Myocyte (in vitro differentiated cells): ENCODE results near the gene BMI1. TPM values are rescaled to one million over a fixed set of nuclear protein-coding genes. Genes with fewer than 3 reads are reported as not detected.

Source experiments
- DNase-seq: peaks from one replicate; pipeline ENCODE4 v3.0.0-alpha.2; 2012; ENCODE audit warnings: low read depth
- total RNA-seq: library from RNA; depleted of rRNA; stranded (reverse); fragments of >200 nt; gene quantifications from 2 replicates; pipeline ENCODE4 v1.2.3, GENCODE V29; 2014

The BMI1 gene
- total RNA-seq, 1 donor from 2014 or later, result 63.3 TPM

GRCh38 chr10:22366435-22366703, 45.5 kb downstream of the BMI1 start:
- no peak for DNase-seq

- DNase-seq, result no peak
These were observed 45.9 kb downstream of the BMI1 start for GRCh38 chr10:22366771-22367170.

DNA sequence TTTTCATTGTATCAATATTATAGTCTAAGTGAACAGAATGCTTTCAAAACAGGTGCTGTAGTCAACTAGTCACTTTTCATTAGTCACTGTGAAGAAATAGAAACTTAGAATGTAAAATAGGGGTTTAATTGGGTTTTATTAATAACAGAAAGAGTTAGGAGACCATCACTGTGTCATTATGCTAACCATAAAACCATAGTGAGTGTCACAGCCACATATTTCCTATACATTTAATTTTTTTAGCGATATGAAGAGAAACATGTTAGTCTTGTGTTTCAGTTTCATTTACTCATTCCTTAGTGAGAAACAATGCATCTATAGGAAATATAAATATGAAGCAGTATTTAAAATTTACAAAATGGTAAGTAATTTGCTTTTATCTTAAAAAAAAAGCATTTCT, 46.6 kb downstream of the BMI1 start:
- DNase-seq, result no peak

- no peak for DNase-seq
These were observed 47.5 kb downstream of the BMI1 start for GRCh38 chr10:22368402-22368801.

- no peak for DNase-seq
These were observed 48.1 kb downstream of the BMI1 start for GRCh38 chr10:22368981-22369380.

- no peak for DNase-seq
These were observed 48.7 kb downstream of the BMI1 start for GRCh38 chr10:22369434-22370072.

DNA sequence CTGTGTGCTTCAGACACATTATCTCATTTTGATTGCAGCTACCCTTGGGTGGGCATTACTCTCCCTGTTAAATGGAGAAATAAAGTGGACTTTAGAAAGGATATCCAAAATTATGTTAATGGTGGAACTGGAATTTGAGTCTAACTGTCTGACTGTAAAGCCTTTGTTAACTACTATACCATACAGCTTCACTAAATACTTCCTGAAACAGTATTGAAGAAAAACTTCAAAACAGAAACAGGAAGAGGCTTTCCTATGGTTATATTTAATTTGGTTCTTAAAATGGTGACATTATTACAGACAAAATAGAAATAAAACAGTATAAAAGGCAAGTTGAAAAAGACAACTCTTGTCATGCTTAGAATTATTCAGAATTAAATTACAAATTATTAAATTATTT, 49.4 kb downstream of the BMI1 start:
- no peak for DNase-seq

- DNase-seq, result no peak
These were observed 51.4 kb downstream of the BMI1 start for GRCh38 chr10:22372298-22372697.

DNA sequence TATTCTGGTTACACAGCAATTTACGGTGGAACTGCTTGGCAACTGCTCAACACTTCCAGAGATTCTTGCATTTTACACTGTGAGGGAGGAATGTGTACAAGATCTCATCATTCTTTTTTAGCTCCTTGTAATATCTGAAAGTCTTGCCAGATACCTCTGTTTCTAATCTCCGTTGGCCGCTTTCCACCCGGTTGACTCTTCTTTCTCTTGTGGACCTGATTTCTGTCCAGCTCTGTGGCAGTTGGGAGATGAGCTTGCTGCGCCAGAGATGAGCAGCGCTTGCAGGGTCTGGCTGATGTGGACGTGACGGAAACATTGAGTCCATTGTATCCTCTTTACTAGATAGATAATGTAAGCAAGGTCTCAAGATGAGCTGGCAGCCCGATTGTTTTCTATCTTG, 52.0 kb downstream of the BMI1 start:
- DNase-seq, result no peak

- no peak for DNase-seq
These were observed 53.7 kb downstream of the BMI1 start for GRCh38 chr10:22374489-22375126.

DNA sequence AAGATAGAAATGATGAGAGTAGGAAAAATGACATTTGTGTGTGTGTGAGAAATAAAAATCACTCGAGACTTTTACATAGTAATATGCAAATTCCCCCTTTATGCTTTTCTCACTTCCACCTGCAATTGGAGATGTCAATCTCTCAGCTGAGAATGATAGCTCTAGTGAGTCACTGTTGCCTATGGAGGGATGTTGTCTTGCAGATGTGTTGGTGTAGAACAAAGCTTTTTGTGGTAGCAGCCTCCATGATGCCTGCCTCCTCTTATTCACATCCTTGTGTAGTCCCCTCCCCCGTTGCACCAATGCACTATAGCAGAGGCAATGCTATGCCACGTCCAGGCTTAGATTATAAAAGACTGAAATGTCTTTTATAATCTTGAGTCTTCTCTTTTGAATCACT, 58.2 kb downstream of the BMI1 start:
- no peak for DNase-seq

Other genes with a start within 250 kb of the BMI1 start
- gene EBLN1, start 103.1 kb upstream of the BMI1 start, total RNA-seq, result not detected in 2 replicates
- 50.9 and 96.0 TPM in 2 replicates for gene COMMD3, start 4.7 kb upstream of the BMI1 start, total RNA-seq
- gene SPAG6, start 24.4 kb downstream of the BMI1 start, total RNA-seq, result not detected in 2 replicates